Measurements from ENCODE around the gene CPNE5. TPM values are rescaled to one million over a fixed set of nuclear protein-coding genes. Genes with fewer than 3 reads are reported as not detected.
"Not testable (repeated sequence)": the region's sequence is repeated elsewhere in the genome, so short reads cannot be mapped to it uniquely, and the experiment has no call there.

The CPNE5 gene
- total RNA-seq, 2 experiments from 2014 or later: 4.0 TPM

DNA sequence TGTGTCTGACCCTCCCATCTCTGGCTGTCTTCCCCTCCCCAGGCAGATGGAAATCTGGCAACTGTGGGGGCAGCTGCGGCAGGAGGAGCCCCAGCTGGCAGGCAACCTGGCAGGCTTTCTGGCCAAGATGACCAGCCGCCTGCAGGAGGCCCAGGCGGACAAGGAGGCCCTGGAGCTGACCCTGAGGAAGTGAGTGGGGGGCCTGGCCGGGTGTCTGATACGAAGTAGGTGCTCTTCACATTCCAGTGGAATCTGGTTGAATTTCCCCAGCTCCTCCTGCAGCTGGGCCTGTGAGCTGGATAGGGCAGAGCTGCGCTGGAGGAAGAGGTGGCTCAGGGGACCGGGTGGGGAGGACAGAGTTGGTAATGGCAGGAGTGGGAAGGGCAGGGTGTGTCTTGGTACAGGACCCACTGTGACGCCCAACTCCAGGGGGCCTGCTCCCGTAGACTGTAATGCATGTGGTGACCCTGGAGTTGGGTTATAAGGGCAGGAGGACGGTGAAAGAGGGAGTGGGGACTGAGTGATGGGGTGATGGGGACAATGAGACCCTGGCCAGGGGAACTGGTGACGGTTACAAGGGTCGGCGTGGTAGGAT is 121.9 kb downstream of the CPNE5 start:
- Mint-ChIP-seq H3K4me1 (peaks cover 1% of the 10 kb centered on the region), H3K27ac (no peak overlapping the region), H3K9me3 (no peaks in the 10 kb centered on the region), H3K27me3 (peaks cover 9% of the 10 kb centered on the region), H3K4me3 (no peak overlapping the region), H3K36me3 (ENCODE audit: low read depth) (no peaks in the 10 kb centered on the region)
- ChIA-PET POLR2A (interaction anchor here (0.6 to 1.0 kb wide), 3 partner anchors 25 to 39 kb away, joined by 3 to 4 read pairs (median 3); partner anchors contain the start of gene CDKN1A), CTCF (no interaction called here)
- no peak for DNase-seq

DNA sequence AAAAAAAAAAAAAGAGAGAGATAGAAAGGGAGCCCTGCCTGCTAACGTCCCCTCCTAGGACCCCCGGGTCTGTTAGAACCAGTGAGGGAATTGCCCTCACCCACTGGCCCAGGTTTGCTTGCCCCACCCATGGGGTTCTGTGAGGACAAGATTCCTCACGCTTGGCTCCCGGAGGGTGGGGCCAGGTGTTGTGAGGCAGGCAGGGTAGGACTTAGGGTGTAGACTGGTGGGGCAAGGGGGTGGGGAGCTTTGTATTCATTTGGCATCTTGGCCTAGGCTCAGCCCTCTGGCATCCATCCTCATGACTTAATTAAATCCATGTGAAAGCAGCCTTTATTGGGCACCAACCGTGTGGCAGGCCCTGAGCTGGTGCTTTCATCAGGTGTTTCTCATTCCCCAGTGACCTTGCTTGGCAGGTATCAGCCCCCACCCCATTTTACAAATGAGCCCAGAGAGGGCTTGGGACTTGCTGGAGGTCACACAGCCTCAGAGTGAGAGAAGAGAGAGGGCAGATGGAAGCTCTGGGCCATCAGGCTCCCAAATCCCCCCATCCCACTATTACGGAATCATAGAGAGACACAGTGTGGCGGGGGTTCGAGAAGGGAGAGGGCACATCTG is 122.7 kb downstream of the CPNE5 start:
- H3K9me3 Mint-ChIP-seq: no peaks in the 10 kb centered on the region
- peaks cover 9% of the 10 kb centered on the region for H3K27me3 Mint-ChIP-seq
- no peaks in the 10 kb centered on the region for H3K36me3 Mint-ChIP-seq (ENCODE audit: low read depth)
- H3K27ac Mint-ChIP-seq: no peak overlapping the region
- DNase-seq: no peak
- CTCF ChIA-PET: no interaction called here
- no peak overlapping the region for H3K4me3 Mint-ChIP-seq
- peaks cover 1% of the 10 kb centered on the region for H3K4me1 Mint-ChIP-seq
- POLR2A ChIA-PET: interaction anchor here (0.6 to 0.8 kb wide), 2 partner anchors 37 to 38 kb away, joined by 3 to 4 read pairs; partner anchors contain the start of gene CDKN1A

DNA sequence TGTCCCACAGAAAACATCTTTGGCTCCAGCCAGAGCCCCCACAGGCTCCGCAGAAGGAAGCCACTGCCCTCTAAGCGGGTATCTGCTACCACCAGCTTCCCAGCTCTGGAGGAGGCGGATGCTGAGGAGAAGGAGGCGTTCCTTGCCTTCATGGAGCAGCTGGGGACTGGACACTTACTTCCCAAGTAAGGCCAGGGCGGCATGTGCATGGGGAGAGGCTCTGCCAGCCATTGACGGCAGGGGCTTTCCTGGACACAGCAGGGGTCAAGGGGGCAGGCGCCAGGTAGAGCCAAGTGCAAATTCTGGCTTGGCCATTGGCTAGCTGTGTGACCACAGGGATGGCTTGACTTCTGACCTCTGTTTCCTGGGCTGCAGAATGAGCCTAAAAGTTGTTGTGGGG is 123.8 kb downstream of the CPNE5 start:
- ChIA-PET POLR2A (no interaction called here), CTCF (no interaction called here)
- no peak overlapping the region for H3K27ac Mint-ChIP-seq
- DNase-seq: no peak
- H3K27me3 Mint-ChIP-seq: peaks cover 9% of the 10 kb centered on the region
- no peaks in the 10 kb centered on the region for H3K9me3 Mint-ChIP-seq
- no peak overlapping the region for H3K4me3 Mint-ChIP-seq
- H3K36me3 Mint-ChIP-seq (ENCODE audit: low read depth): no peaks in the 10 kb centered on the region
- peaks cover 1% of the 10 kb centered on the region for H3K4me1 Mint-ChIP-seq

GRCh38 chr6:36714511-36714910 is 124.7 kb downstream of the CPNE5 start:
- Mint-ChIP-seq H3K9me3 (no peaks in the 10 kb centered on the region), H3K4me3 (no peak overlapping the region), H3K27me3 (peaks cover 10% of the 10 kb centered on the region), H3K4me1 (peaks cover 1% of the 10 kb centered on the region), H3K27ac (no peak overlapping the region), H3K36me3 (ENCODE audit: low read depth) (no peaks in the 10 kb centered on the region)
- ChIA-PET CTCF (no interaction called here), POLR2A (no interaction called here)
- no peak for DNase-seq

- ChIA-PET POLR2A (no interaction called here), CTCF (no interaction called here)
- H3K4me3 Mint-ChIP-seq: no peak overlapping the region
- H3K4me1 Mint-ChIP-seq: peaks cover 1% of the 10 kb centered on the region
- no peak for DNase-seq
- H3K9me3 Mint-ChIP-seq: no peaks in the 10 kb centered on the region
- H3K27me3 Mint-ChIP-seq: peaks cover 6% of the 10 kb centered on the region
- H3K27ac Mint-ChIP-seq: no peak overlapping the region
- no peaks in the 10 kb centered on the region for H3K36me3 Mint-ChIP-seq (ENCODE audit: low read depth)
Observed at GRCh38 chr6:36713846-36714245, 125.4 kb downstream of the CPNE5 start.

- peaks cover 6% of the 10 kb centered on the region for H3K27me3 Mint-ChIP-seq
- peaks cover 1% of the 10 kb centered on the region for H3K4me1 Mint-ChIP-seq
- H3K9me3 Mint-ChIP-seq: no peaks in the 10 kb centered on the region
- ChIA-PET CTCF (interaction anchor here (0.5 kb wide), 1 partner anchor 705 kb away, joined by 3 read pairs; no protein-coding TSS in a partner anchor), POLR2A (no interaction called here)
- DNase-seq: no peak
- no peak overlapping the region for H3K27ac Mint-ChIP-seq
- H3K36me3 Mint-ChIP-seq (ENCODE audit: low read depth): no peaks in the 10 kb centered on the region
- no peak overlapping the region for H3K4me3 Mint-ChIP-seq
Observed at GRCh38 chr6:36712816-36713215, 126.4 kb downstream of the CPNE5 start.

GRCh38 chr6:36706339-36706738 is 132.9 kb downstream of the CPNE5 start:
- Mint-ChIP-seq H3K4me3 (no peak overlapping the region), H3K4me1 (peaks cover 4% of the 10 kb centered on the region), H3K27ac (no peak overlapping the region), H3K27me3 (peaks cover 3% of the 10 kb centered on the region), H3K36me3 (ENCODE audit: low read depth) (no peaks in the 10 kb centered on the region), H3K9me3 (no peaks in the 10 kb centered on the region)
- CTCF ChIA-PET: interaction anchor here (0.6 to 0.9 kb wide), 2 partner anchors 22 to 73 kb away, joined by 3 to 4 read pairs; no protein-coding TSS in a partner anchor
- DNase-seq: no peak
- POLR2A ChIA-PET: no interaction called here

DNA sequence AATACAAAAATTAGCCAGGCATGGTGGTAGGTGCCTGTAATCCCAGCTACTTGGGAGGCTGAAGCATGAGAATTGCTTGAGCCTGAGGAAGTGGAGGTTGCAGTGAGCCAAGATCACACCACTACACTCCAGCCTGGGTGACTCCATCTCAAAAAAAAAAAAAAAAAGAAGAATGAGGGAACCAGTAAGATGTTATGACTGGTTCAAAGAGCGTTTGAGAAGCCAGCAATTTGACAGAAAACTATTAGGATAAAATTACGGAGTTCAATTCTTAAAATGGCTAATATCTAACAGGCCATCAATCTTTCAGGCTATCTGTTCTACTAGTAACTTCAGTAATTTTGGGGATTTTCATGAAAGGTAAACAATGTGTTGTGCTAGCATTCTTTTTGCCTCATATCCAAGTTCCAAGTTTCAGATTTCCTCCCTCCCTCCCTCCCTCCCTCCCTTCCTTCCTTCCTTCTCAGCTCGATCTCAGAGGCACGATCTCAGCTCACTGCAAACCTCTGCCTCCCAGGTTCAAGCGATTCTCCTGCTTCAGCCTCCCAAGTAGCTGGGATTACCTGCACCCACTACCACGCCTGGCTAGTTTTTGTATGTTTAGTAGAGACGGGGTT is 134.2 kb downstream of the CPNE5 start:
- H3K27ac Mint-ChIP-seq; CTCF ChIA-PET; H3K36me3 Mint-ChIP-seq (ENCODE audit: low read depth): not testable (repeated sequence)

DNA sequence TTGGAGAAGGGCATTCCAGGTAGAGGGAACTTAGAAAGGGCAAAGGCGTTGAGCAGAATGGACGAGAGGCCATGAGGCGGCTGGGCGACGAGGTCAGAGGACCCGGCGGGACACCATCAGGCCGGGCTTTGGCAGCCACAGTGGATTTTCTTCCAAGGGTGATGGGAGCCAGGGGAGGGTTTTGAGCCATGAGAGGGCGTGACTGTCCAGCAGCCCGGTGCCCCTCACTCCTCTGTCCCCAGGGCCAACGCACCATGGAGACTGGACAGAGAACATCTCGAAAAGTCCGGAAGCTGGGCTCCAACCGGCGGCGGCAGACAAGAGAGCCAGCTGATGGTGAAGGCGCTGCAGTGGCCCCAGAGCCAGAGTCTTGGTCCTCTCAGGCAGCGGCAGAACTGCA is 135.3 kb downstream of the CPNE5 start:
- Mint-ChIP-seq H3K36me3 (ENCODE audit: low read depth) (no peaks in the 10 kb centered on the region), H3K4me1 (peaks cover 13% of the 10 kb centered on the region), H3K9me3 (no peaks in the 10 kb centered on the region), H3K4me3 (no peak overlapping the region), H3K27ac (no peak overlapping the region), H3K27me3 (peaks cover 2% of the 10 kb centered on the region)
- DNase-seq: no peak
- POLR2A ChIA-PET: no interaction called here
- CTCF ChIA-PET: no interaction called here

More for the DNA sequence above, 134.2 kb downstream of the CPNE5 start:
- POLR2A ChIA-PET, H3K4me3 Mint-ChIP-seq, H3K9me3 Mint-ChIP-seq, DNase-seq, H3K27me3 Mint-ChIP-seq: not testable (repeated sequence)
- H3K4me1 Mint-ChIP-seq: peaks cover 13% of the 10 kb centered on the region

DNA sequence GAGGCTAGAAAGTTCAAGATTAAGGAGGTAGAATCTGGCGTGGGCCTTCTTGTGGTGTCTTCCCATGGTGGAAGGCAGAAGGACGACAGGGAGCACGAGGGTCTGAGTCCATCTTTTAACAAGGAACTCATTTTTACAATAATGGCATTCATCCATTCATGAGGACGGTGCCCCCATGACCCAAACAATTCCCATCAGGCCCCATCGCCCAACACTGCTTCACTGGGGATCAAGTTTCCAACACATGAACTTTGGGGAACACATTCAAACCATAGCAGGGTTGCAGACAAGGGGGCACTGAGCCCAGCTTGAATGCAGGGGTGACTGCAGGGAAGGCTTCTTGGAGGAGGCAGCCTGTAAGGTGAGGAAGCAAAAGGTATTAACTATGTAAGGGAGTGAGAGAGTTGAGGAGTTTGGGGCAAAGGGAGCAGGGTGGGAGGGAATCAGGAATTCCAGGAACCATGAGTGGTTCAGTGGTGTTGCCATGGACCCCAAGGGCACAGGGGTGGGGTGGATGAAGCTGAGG is 136.1 kb downstream of the CPNE5 start:
- H3K9me3 Mint-ChIP-seq: no peaks in the 10 kb centered on the region
- DNase-seq: no peak
- CTCF ChIA-PET: no interaction called here
- H3K4me3 Mint-ChIP-seq: no peak overlapping the region
- H3K4me1 Mint-ChIP-seq: peaks cover 18% of the 10 kb centered on the region
- no peaks in the 10 kb centered on the region for H3K36me3 Mint-ChIP-seq (ENCODE audit: low read depth)
- peaks cover 2% of the 10 kb centered on the region for H3K27me3 Mint-ChIP-seq
- H3K27ac Mint-ChIP-seq: no peak overlapping the region
- POLR2A ChIA-PET: interaction anchor here (1.0 kb wide), 1 partner anchor 13 kb away, joined by 3 read pairs; no protein-coding TSS in a partner anchor

DNA sequence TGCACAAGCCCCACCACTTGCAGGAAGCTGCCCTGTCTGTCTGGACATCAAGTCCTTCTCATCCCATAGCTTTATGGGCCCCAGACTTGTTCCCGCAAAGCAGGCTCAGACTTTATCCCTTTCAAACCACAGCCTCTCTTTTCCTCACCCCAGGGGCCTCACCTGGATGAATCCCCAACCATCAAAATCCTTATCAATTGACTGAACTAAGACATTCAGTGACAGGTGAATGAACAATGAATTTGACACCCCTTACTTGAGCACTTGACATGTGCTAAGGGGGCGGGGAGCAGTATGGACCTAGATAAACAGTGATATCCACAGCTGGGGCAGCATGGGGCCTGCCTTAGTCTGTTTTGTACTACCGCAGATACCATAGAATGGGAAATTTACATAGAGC is 136.6 kb downstream of the CPNE5 start:
- ChIA-PET CTCF (no interaction called here), POLR2A (interaction anchor here (0.9 to 1.0 kb wide), 2 partner anchors 12 to 20 kb away, joined by 3 read pairs; no protein-coding TSS in a partner anchor)
- Mint-ChIP-seq H3K27ac (no peak overlapping the region), H3K36me3 (ENCODE audit: low read depth) (no peaks in the 10 kb centered on the region), H3K4me1 (peaks cover 21% of the 10 kb centered on the region), H3K4me3 (no peak overlapping the region), H3K27me3 (peaks cover 2% of the 10 kb centered on the region), H3K9me3 (no peaks in the 10 kb centered on the region)
- no peak for DNase-seq

DNA sequence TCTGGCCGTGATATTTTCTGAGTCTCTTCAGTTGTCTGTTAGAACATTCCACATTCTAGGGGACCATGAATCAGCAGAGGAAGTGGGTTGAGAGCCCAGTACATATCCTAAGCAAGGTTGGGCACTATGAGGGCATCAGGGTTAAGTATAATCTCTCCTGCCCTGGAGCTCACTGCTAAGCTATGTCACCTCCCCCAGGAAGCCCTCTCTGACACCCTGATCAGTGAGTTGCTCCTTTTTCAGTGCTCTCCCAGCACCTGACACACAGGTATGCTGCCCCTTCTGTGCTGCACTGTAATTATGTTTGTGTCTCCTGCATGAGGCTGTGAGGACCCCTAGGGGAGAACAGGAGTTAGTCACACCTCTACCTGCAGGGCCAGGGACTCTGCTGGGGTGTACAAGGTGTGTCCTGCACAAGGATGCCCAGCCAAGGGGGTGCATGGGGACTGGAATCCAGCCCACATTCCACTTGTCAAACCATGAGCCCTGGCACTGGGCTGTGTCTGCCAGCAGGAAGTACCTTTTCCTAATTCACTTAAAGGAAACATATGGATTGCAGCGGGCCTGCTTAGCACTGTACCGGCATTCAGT is 137.7 kb downstream of the CPNE5 start:
- DNase-seq: no peak
- Mint-ChIP-seq H3K27me3 (peaks cover 2% of the 10 kb centered on the region), H3K4me1 (peaks cover 33% of the 10 kb centered on the region), H3K27ac (no peak overlapping the region), H3K4me3 (no peak overlapping the region), H3K9me3 (no peaks in the 10 kb centered on the region), H3K36me3 (ENCODE audit: low read depth) (no peaks in the 10 kb centered on the region)
- ChIA-PET POLR2A (no interaction called here), CTCF (no interaction called here)

GRCh38 chr6:36700831-36701230 is 138.4 kb downstream of the CPNE5 start:
- H3K4me1 Mint-ChIP-seq: peaks cover 39% of the 10 kb centered on the region
- CTCF ChIA-PET: interaction anchor here (0.6 kb wide), 1 partner anchor 386 kb away, joined by 3 read pairs; no protein-coding TSS in a partner anchor
- no peak overlapping the region for H3K4me3 Mint-ChIP-seq
- no peak for DNase-seq
- no peak overlapping the region for H3K27ac Mint-ChIP-seq
- H3K36me3 Mint-ChIP-seq (ENCODE audit: low read depth): no peaks in the 10 kb centered on the region
- peaks cover 2% of the 10 kb centered on the region for H3K27me3 Mint-ChIP-seq
- no peaks in the 10 kb centered on the region for H3K9me3 Mint-ChIP-seq
- POLR2A ChIA-PET: no interaction called here

Data from activated CD4-positive, alpha-beta memory T cell treated with anti-CD3 and anti-CD28 coated beads, Interleukin-2, amount 10 ng/mL, durations not matched to agents 7 days and 5 days (primary cell).